Measurements from ENCODE around the gene PIK3R2. TPM values are rescaled to one million over a fixed set of nuclear protein-coding genes. Genes with fewer than 3 reads are reported as not detected.

Gene PIK3R2
- total RNA-seq, result 13.3 and 23.4 TPM in 2 replicates

DNA sequence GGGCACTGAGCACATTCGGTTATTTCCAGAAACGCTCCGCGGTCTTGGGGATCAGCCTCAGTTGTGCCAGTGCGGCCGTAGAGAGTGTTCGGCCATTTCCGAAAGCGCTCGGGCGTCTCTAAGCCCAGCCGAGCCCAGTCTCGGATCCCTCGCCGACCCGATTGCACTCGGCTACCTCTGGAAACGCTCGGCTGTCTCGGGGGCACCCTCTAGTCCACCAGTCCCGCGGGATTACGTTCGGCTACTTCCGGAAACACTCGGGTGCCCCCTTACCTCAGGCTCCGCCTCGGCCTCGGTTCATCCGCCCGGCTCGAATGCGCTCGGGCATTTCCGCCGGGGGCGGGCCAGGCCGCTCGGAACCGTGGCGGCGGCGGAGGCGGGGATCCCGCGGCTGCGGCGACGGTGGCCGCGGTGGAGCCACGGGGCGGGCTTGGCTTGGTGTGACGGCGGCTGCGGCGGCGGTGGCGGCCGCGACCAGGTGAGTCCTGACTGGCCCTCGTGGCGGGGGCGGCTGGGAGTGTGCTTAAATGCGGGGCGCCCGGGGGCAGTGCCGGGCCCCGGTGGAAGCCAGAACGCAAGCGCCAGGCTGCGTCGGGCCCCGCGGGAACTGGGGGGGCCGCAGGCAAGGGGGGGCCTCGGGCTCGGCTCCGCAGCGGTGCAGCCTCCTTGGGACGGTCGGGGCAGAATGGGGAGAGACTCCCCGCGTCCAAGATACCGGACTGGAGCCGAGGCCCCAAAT is at the start of gene PIK3R2:
Gene PIK3R2, plus strand, starts transcription at position 347 of the 739 bp plus-strand sequence. CDS start 2,717 bp downstream, outside the sequence.

GRCh38 chr19:18173572-18174288 is 20.8 kb downstream of the PIK3R2 start, which contains the start of gene IFI30:
Gene IFI30, plus strand, starts transcription at chr19:18173813. Its CDS starts 29 bp downstream, at chr19:18173842.

DNA sequence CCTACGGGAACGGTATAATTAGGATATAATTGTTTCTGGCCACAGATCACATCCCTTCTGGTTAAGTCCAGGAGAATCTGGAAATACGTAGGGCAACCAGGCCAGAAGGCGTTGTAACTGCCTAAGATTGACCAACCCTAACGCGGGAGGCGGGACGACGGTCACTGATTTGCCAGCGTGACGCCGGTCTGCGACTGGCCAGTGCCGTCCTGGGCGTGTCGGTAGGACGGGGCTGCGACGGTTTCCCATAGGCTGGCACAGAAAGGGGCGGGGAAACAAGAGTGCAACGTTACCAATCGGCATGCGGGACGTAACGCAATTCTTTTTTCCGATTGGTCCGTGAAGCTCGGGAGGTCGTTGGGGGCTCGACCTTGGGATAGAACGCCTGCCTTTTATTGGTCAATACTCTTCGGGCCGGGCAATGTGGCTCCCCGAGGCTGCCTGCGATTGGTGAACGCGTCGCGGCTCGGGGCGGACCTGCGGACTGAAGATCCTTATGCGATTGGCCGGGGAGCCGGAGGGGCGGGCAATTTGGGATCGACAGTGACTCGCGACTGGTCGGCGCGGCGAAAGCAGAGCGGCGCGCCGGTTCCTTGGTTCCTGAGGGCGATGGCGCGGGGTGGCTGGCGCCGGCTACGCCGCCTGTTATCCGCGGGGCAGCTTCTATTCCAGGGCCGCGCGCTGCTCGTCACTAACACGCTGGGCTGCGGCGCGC is 39.9 kb downstream of the PIK3R2 start, which contains the start of gene MPV17L2:
Gene MPV17L2, plus strand, starts transcription at position 546 of the 715 bp plus-strand sequence. Its CDS starts 64 bp downstream, at position 610.

GRCh38 chr19:18203863-18204393 is 51.0 kb downstream of the PIK3R2 start, which contains the start of gene RAB3A:
Gene RAB3A, minus strand, starts transcription at chr19:18204042. Its CDS starts 1,302 bp downstream, at chr19:18202740.

Other genes starting within 250 kb of the PIK3R2 start
- gene CCDC124, start 220.1 kb upstream of the PIK3R2 start, total RNA-seq, result 19.6 and 25.5 TPM in 2 replicates
- gene KCNN1, start 186.1 kb upstream of the PIK3R2 start, total RNA-seq, result not detected in 2 replicates
- 6.6 and 12.8 TPM in 2 replicates for gene ARRDC2, start 145.0 kb upstream of the PIK3R2 start, total RNA-seq
- gene IL12RB1, start 66.2 kb upstream of the PIK3R2 start, total RNA-seq, result under 0.01 TPM in 1 of 2 replicates, not detected in the other
- gene MAST3, start 55.4 kb upstream of the PIK3R2 start, total RNA-seq, result 1.1 and 1.2 TPM in 2 replicates
- gene IFI30, start 20.6 kb downstream of the PIK3R2 start, total RNA-seq, result 24.5 and 39.5 TPM in 2 replicates
- gene MPV17L2, start 40.1 kb downstream of the PIK3R2 start, total RNA-seq, result 11.1 and 23.0 TPM in 2 replicates
- 0.43 TPM in 1 of 2 replicates, not detected in the other for gene RAB3A, start 50.9 kb downstream of the PIK3R2 start, total RNA-seq
- 0.43 TPM in 1 of 2 replicates, not detected in the other for gene PDE4C, start 73.3 kb downstream of the PIK3R2 start, total RNA-seq
- under 0.01 TPM in 1 of 2 replicates, not detected in the other for gene IQCN, start 121.3 kb downstream of the PIK3R2 start, total RNA-seq
- 179 and 199 TPM in 2 replicates for gene JUND, start 128.5 kb downstream of the PIK3R2 start, total RNA-seq
- gene LSM4, start 169.9 kb downstream of the PIK3R2 start, total RNA-seq, result 178 and 217 TPM in 2 replicates
- gene PGPEP1, start 187.4 kb downstream of the PIK3R2 start, total RNA-seq, result 6.4 and 15.9 TPM in 2 replicates
- 79.5 and 141 TPM in 2 replicates for gene GDF15, start 233.0 kb downstream of the PIK3R2 start, total RNA-seq
- not detected in 2 replicates for gene LRRC25, start 244.5 kb downstream of the PIK3R2 start, total RNA-seq